Large intestine (tissue), 3 donors: ENCODE results near the gene SLC25A27. TPM values are rescaled to one million over a fixed set of nuclear protein-coding genes. Genes with fewer than 3 reads are reported as not detected.
A peak's percentile ranks its signal among the peaks of the same experiment; 100 is the strongest.

Experiments used
- DNase-seq, 2 donors: peaks; one replicate each; pipeline versions ENCODE4 v3.0.0 to v3.0.0-alpha.2; 2013
- H3K27ac ChIP-seq: one replicate; pipeline ENCODE4 v1.5.1; 2013; ENCODE audit warnings: low read length
- H3K27me3 ChIP-seq: 2 replicates; pipeline ENCODE4 v1.6.1; 2013; ENCODE audit warnings: low read length; ENCODE audit not compliant: control insufficient read depth, insufficient read depth
- H3K36me3 ChIP-seq: 2 replicates; pipeline ENCODE4 v1.6.1; 2013; ENCODE audit warnings: low read length; ENCODE audit not compliant: control insufficient read depth, insufficient read depth
- H3K4me1 ChIP-seq: one replicate; pipeline ENCODE4 v1.6.1; 2013; ENCODE audit warnings: low read length; ENCODE audit not compliant: control insufficient read depth, insufficient read depth
- H3K4me3 ChIP-seq: one replicate; pipeline ENCODE4 v1.5.1; 2013; ENCODE audit warnings: low read length
- H3K9me3 ChIP-seq: one replicate; pipeline ENCODE4 v1.6.1; 2013; ENCODE audit warnings: mild to moderate bottlenecking, low read depth, low read length, moderate library complexity; ENCODE audit not compliant: control insufficient read depth
- WGBS: methylation state at CpG from one replicate; pipeline ENCODE4 v1.1.5; 2013; ENCODE audit warnings: low lambda C conversion rate; ENCODE audit not compliant: insufficient coverage; 5-methylcytosine and 5-hydroxymethylcytosine counted together
- polyA plus RNA-seq: library from polyadenylated mRNA; unstranded; fragments of 120-200 nt; gene quantifications from one replicate; pipeline ENCODE4 v1.2.1, GENCODE V29; 2013

The SLC25A27 gene
- polyA plus RNA-seq, 1 donor: 52.9 TPM

DNA sequence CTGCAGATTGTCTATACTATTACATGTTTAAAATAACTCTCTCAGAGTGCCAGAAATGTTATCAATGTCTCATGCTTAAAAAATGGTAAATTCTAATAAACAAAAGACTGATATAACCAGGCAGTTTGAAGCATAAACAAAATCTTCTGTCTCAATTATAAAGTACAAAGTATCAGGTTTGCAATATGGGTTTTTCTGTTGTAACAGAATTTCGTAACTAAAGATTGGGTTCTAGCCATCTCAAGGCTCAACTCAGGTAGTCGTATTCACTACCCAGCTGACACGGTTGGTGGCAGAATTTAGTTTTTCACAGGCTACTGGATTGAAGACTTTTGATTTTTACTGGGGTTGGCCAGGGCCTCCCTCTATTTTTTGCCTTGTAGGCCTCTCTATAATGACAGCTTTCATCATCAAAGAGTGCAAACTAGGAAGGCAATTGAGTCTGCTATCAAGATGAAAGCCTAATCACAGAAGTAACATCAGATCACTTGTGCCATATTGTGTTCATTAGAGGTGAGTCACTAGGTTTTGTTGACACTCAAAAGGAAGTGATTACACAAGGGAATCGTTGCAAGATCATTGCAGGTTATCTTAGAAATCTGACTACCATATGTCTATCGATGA is 3.8 kb upstream of the SLC25A27 start:
- peak in 1 of 2 donors; percentile 15 for DNase-seq
- Histone ChIP-seq H3K36me3 (no peaks in the 10 kb centered on the region), H3K9me3 (peaks cover 3% of the 10 kb centered on the region), H3K27me3 (no peaks in the 10 kb centered on the region), H3K4me3 (no peak overlapping the region), H3K4me1 (peaks cover 11% of the 10 kb centered on the region), H3K27ac (peak overlapping the region; percentile 7)
- WGBS: 68% methylated on average over 3 of the region's 5 CpGs

DNA sequence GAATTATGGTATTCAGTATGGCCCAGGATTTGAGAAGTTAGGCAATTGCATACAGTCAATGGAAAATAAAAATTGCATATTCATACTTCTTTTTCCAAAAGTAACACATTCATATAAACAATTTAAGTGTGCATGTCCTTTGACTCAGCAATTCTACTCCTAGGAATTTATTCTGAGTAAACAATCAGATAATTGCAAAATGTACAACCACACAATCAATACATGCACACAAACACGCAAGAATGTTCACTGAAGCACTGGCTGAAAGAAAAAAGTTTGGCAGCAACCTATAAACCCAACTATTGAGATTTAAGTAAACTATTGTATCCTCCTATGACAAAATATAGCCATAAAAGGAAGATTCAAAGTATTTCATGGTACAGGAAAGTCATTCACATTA is 1.8 kb upstream of the SLC25A27 start:
- Histone ChIP-seq H3K36me3 (no peaks in the 10 kb centered on the region), H3K9me3 (peaks cover 3% of the 10 kb centered on the region), H3K27ac (no peak overlapping the region), H3K4me1 (peaks cover 11% of the 10 kb centered on the region), H3K27me3 (no peaks in the 10 kb centered on the region), H3K4me3 (no peak overlapping the region)
- WGBS: no CpG with 5 or more reads among the region's 1 CpG
- DNase-seq: peak in 1 of 2 donors; percentile 15

DNA sequence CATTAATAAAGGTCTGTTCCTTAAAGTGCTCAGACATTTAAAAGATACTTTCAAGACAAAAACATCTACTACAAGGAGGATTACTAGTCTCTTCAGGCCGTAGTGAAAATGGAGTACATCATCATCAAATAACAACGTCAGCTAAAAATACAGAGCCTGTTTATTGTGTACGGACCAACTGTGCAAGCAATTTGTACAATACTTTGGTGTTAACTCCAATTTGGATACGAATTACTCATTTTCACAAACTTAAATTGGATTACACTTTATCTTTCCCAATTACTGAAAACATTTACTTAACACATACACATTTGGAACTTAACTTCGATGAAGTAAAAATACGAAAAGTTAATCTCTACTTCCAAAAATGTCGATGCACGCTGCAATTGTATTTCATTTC is 959 bp upstream of the SLC25A27 start:
- H3K36me3 ChIP-seq: peaks cover under 1% of the 10 kb centered on the region
- peak overlapping the region; percentile 98 for H3K4me3 ChIP-seq
- H3K9me3 ChIP-seq: peaks cover 3% of the 10 kb centered on the region
- H3K27ac ChIP-seq: peak overlapping the region; percentile 77
- H3K4me1 ChIP-seq: peaks cover 11% of the 10 kb centered on the region
- DNase-seq: peak in 1 of 2 donors; percentile 55
- H3K27me3 ChIP-seq: no peaks in the 10 kb centered on the region
- 0% methylated on average over 2 of the region's 8 CpGs for WGBS

DNA sequence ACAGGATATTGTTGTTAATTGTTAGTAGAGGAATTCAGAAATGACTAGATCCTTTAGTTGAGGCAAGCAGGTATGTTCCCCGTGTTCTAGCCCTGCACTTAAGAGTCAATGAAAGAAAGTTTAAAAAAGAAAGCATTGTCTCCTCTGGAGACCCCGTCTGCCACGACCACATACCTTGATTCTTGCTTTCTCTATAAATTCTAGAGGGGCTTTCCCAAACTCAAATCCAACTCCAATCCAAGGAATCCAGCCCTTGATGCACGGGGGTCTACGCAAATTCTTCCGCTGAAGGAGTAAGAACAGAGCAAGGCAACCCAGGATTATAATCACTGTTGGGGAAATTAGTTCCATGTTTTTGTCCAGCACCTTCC is 558 bp upstream of the SLC25A27 start:
- Histone ChIP-seq H3K4me1 (peaks cover 11% of the 10 kb centered on the region), H3K27ac (peak overlapping the region; percentile 77), H3K4me3 (peak overlapping the region; percentile 98), H3K27me3 (no peaks in the 10 kb centered on the region), H3K9me3 (peaks cover 3% of the 10 kb centered on the region), H3K36me3 (peaks cover 2% of the 10 kb centered on the region)
- 0% methylated on average over 2 of the region's 6 CpGs for WGBS
- DNase-seq: no peak

DNA sequence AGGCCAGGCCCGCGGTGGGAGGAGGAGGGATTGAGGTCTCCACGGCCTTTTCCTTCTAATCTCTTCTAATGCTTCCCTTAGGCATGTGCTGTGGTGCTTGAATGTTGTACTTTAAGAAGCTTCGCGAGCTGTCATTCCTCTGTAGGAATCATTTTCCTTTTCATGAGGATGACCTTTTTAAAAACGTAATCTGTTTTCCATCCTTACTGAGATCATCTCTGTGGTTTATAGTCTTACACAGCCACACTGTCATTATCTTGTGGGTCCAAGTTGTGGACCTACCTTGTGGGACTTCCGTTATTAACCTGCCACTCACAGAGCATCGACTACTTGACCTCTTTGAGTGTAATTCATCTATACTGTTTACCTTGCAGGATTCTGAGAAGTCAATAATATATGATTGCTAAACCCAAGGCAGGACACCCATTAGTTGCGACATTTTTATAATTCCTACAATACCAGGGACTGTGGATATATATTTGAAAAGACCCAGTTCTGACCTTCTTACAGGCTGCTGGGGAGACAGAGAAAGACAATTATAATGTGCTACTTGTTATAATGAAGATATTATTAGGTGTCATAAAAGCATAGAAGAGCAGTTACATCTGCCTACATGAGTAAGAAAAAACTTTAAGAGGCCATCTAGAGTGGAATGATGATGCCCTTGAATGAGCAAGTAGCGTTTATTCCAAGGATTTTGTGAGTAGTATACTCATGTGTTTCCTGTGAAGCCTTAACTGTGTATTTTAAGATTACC is 842 bp downstream of the SLC25A27 start:
- no peak overlapping the region for H3K27ac ChIP-seq
- H3K4me1 ChIP-seq: peaks cover 10% of the 10 kb centered on the region
- no peaks in the 10 kb centered on the region for H3K27me3 ChIP-seq
- H3K4me3 ChIP-seq: peak overlapping the region; percentile 98
- WGBS: 35% methylated on average over 4 of the region's 10 CpGs
- peak; percentile 16 to 63 for DNase-seq
- peaks cover 3% of the 10 kb centered on the region for H3K9me3 ChIP-seq
- peaks cover 2% of the 10 kb centered on the region for H3K36me3 ChIP-seq

- peaks cover 3% of the 10 kb centered on the region for H3K9me3 ChIP-seq
- H3K27ac ChIP-seq: no peak overlapping the region
- peaks cover 3% of the 10 kb centered on the region for H3K4me1 ChIP-seq
- H3K36me3 ChIP-seq: peaks cover 2% of the 10 kb centered on the region
- no peak for DNase-seq
- no peaks in the 10 kb centered on the region for H3K27me3 ChIP-seq
- H3K4me3 ChIP-seq: no peak overlapping the region
- WGBS: 40% methylated on average over 1 of the region's 6 CpGs
Measured at GRCh38 chr6:46655803-46656202, 3.0 kb downstream of the SLC25A27 start.

- H3K9me3 ChIP-seq: peaks cover 3% of the 10 kb centered on the region
- no peak overlapping the region for H3K4me3 ChIP-seq
- no peaks in the 10 kb centered on the region for H3K27me3 ChIP-seq
- H3K4me1 ChIP-seq: no peaks in the 10 kb centered on the region
- peaks cover 2% of the 10 kb centered on the region for H3K36me3 ChIP-seq
- DNase-seq: peak in 1 of 2 donors; percentile 27
- no peak overlapping the region for H3K27ac ChIP-seq
Measured at GRCh38 chr6:46657642-46658041, 4.9 kb downstream of the SLC25A27 start.

DNA sequence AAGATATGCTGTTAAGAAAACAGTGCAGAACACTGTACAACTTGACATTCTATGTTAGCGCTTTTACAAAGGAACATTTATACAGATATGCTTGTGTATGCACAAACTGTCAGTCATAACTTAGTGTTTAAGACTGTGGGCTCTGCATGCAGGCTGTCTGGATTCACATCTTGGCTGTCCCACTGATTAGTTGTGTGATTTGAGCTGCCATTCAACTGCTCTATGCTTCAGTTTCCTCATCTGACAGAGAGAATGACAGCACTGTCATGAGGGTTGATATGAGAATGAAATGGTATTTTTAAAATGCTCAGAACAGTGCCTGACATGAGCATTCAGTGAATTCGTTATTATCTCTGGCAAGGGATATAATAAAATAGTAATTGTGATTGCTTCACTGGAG is 8.7 kb downstream of the SLC25A27 start:
- Histone ChIP-seq H3K4me1 (no peaks in the 10 kb centered on the region), H3K27ac (no peak overlapping the region), H3K36me3 (peaks cover 5% of the 10 kb centered on the region), H3K9me3 (no peaks in the 10 kb centered on the region), H3K27me3 (no peaks in the 10 kb centered on the region), H3K4me3 (no peak overlapping the region)
- WGBS: no CpG with 5 or more reads among the region's 2 CpGs
- DNase-seq: no peak

GRCh38 chr6:46667377-46667776 is 14.6 kb downstream of the SLC25A27 start:
- no peak overlapping the region for H3K4me3 ChIP-seq
- no peaks in the 10 kb centered on the region for H3K27me3 ChIP-seq
- no peak overlapping the region for H3K27ac ChIP-seq
- no peaks in the 10 kb centered on the region for H3K9me3 ChIP-seq
- DNase-seq: no peak
- WGBS: no CpG with 5 or more reads among the region's 2 CpGs
- no peaks in the 10 kb centered on the region for H3K4me1 ChIP-seq
- peaks cover 14% of the 10 kb centered on the region for H3K36me3 ChIP-seq

GRCh38 chr6:46674410-46674809 is 21.6 kb downstream of the SLC25A27 start:
- peaks cover 13% of the 10 kb centered on the region for H3K36me3 ChIP-seq
- WGBS: no CpG with 5 or more reads among the region's 1 CpG

More at GRCh38 chr6:46674410-46674809, 21.6 kb downstream of the SLC25A27 start:
- H3K4me3 ChIP-seq: no peak overlapping the region
- no peaks in the 10 kb centered on the region for H3K9me3 ChIP-seq
- H3K27me3 ChIP-seq: no peaks in the 10 kb centered on the region
- H3K27ac ChIP-seq: no peak overlapping the region
- no peaks in the 10 kb centered on the region for H3K4me1 ChIP-seq
- no peak for DNase-seq
